Esophagus squamous epithelium (tissue), 5 donors: ENCODE data around the gene IFNL3. TPM values are rescaled to one million over a fixed set of nuclear protein-coding genes. Genes with fewer than 3 reads are reported as not detected.
"Not testable (repeated sequence)": the region's sequence is repeated elsewhere in the genome, so short reads cannot be mapped to it uniquely, and the experiment has no call there.

Experiments used
- DNase-seq: peaks from one replicate; lab custom pipeline; 2025; lab: John Stamatoyannopoulos, UW
- H3K27ac ChIP-seq, 4 donors: fragments of 200-600 bp; sonication (generic); one replicate each; pipeline ENCODE4 v1.5.1; 2016 to 2019; ENCODE audit warnings: mild to moderate bottlenecking in 1 of 4
- H3K27me3 ChIP-seq, 4 donors: fragments of 200-600 bp; sonication (generic); 1 replicate in 3 of 4; 2 replicates in 1 of 4; pipeline versions ENCODE4 v1.5.1 to v1.6.0; 2017 to 2021; ENCODE audit warnings: antibody characterized with exemption in 1 of 4
- H3K36me3 ChIP-seq, 3 donors: fragments of 200-600 bp; sonication (generic); one replicate each; pipeline ENCODE4 v1.5.1; 2016 to 2019
- H3K4me1 ChIP-seq, 3 donors: fragments of 200-600 bp; sonication (generic); one replicate each; pipeline ENCODE4 v1.5.1; 2017 to 2019
- H3K4me3 ChIP-seq, 4 donors: fragments of 200-600 bp; sonication (generic); 1 replicate in 3 of 4; 2 replicates in 1 of 4; pipeline ENCODE4 v1.5.1; 2016 to 2019; ENCODE audit warnings: mild to moderate bottlenecking in 2 of 4, moderate library complexity in 1 of 4
- H3K9me3 ChIP-seq, 3 donors: fragments of 200-600 bp; sonication (generic); one replicate each; pipeline ENCODE4 v1.5.1; 2016 to 2019
- CTCF ChIP-seq, 6 experiments: fragments of 450-650 bp in 4 of 6; fragments of 200-600 bp in 2 of 6; sonication (generic) in 2 of 6; IDR thresholded peaks; one replicate each; pipeline ENCODE4 v1.5.1; 2016 to 2019; ENCODE audit warnings: antibody characterized with exemption in 6 of 6, mild to moderate bottlenecking in 4 of 6, moderate library complexity in 4 of 6
- POLR2A ChIP-seq, 4 donors: fragments of 450-650 bp; IDR thresholded peaks; one replicate each; pipeline ENCODE4 v1.6.1; 2017; ENCODE audit warnings: antibody characterized with exemption in 4 of 4, mild to moderate bottlenecking in 4 of 4, moderate library complexity in 3 of 4
- WGBS, 2 donors: methylation state at CpG; one replicate each; pipeline ENCODE4 v1.1.5; 2018; 5-methylcytosine and 5-hydroxymethylcytosine counted together
- intact Hi-C: fragments of 100-400 bp; cut with DNase I; formaldehyde crosslinking; loops from one replicate; pipeline ENCODE4 v1.15.0; 2022
- total RNA-seq, 4 donors: library from RNA; depleted of rRNA; stranded (reverse); fragments of >200 nt; gene quantifications; one replicate each; pipeline ENCODE4 v1.1.0, GENCODE V29; 2016
- donor health status: DM: yes; HTN: yes; CAD: no.

The IFNL3 gene
- total RNA-seq, 4 donors from 2014 or later = not detected

GRCh38 chr19:39224910-39225309 is 19.9 kb downstream of the IFNL3 start:
- WGBS, 2 donors = 12 to 34% methylated on average over 3 of the region's 3 CpGs
- H3K36me3 ChIP-seq = no peaks in the 10 kb centered on the region
- H3K9me3 ChIP-seq = no peaks in the 10 kb centered on the region
- no peak overlapping the region for H3K27ac ChIP-seq
- H3K27me3 ChIP-seq = peaks cover 0 to 44% (median 3%) of the 10 kb centered on the region in 4 donors
- no peaks in the 10 kb centered on the region for H3K4me1 ChIP-seq
- TF ChIP-seq POLR2A (IDR thresholded peaks at IDR 0.05) (no peak), CTCF (IDR thresholded peaks at IDR 0.05) (no peak)
- H3K4me3 ChIP-seq = no peak overlapping the region
- intact Hi-C loops = no loop called here
- DNase-seq = no peak

GRCh38 chr19:39223703-39224279 is 21.0 kb downstream of the IFNL3 start:
- WGBS, 2 donors = 20 to 24% methylated on average over 4 of the region's 4 CpGs
- H3K36me3 ChIP-seq = no peaks in the 10 kb centered on the region
- H3K27me3 ChIP-seq = peaks cover 0 to 55% (median 3%) of the 10 kb centered on the region in 4 donors
- H3K9me3 ChIP-seq = no peaks in the 10 kb centered on the region
- no peak for DNase-seq
- no peak for TF ChIP-seq CTCF (IDR thresholded peaks at IDR 0.05)
- TF ChIP-seq POLR2A (IDR thresholded peaks at IDR 0.05) = no peak
- H3K4me1 ChIP-seq = no peaks in the 10 kb centered on the region
- intact Hi-C loops = no loop called here
- no peak overlapping the region for H3K4me3 ChIP-seq
- no peak overlapping the region for H3K27ac ChIP-seq

GRCh38 chr19:39219108-39219507 is 25.7 kb downstream of the IFNL3 start:
- H3K27ac ChIP-seq, H3K4me3 ChIP-seq, H3K9me3 ChIP-seq, DNase-seq, H3K36me3 ChIP-seq, H3K4me1 ChIP-seq, intact Hi-C loops: not testable (repeated sequence)
- WGBS, 2 donors = 53 to 64% methylated on average over 7 to 10 of the region's 10 CpGs
- H3K27me3 ChIP-seq = peaks cover 0 to 64% (median 2%) of the 10 kb centered on the region in 4 donors

GRCh38 chr19:39218230-39219007 is 26.4 kb downstream of the IFNL3 start:
- no peak for TF ChIP-seq POLR2A (IDR thresholded peaks at IDR 0.05)
- peaks cover 0 to 61% (median 2%) of the 10 kb centered on the region in 4 donors for H3K27me3 ChIP-seq
- no peaks in the 10 kb centered on the region for H3K4me1 ChIP-seq
- H3K9me3 ChIP-seq = no peaks in the 10 kb centered on the region
- no peaks in the 10 kb centered on the region for H3K36me3 ChIP-seq
- no peak overlapping the region for H3K27ac ChIP-seq
- intact Hi-C loops = no loop called here
- WGBS, 2 donors = 81% methylated on average over 14 to 15 of the region's 15 CpGs
- no peak for DNase-seq
- H3K4me3 ChIP-seq = no peak overlapping the region

GRCh38 chr19:39217094-39217493 is 27.7 kb downstream of the IFNL3 start:
- Histone ChIP-seq H3K27ac (no peak overlapping the region), H3K36me3 (no peaks in the 10 kb centered on the region), H3K4me1 (no peaks in the 10 kb centered on the region), H3K27me3 (peaks cover 0 to 53% (median 2%) of the 10 kb centered on the region in 4 donors), H3K4me3 (no peak overlapping the region), H3K9me3 (no peaks in the 10 kb centered on the region)
- no peak for DNase-seq
- TF ChIP-seq CTCF (IDR thresholded peaks at IDR 0.05) = no peak
- TF ChIP-seq POLR2A (IDR thresholded peaks at IDR 0.05) = no peak
- intact Hi-C loops = no loop called here
- 79 to 83% methylated on average over 5 of the region's 5 CpGs for whole genome bisulfite sequencing, 2 donors

- DNase-seq, H3K36me3 ChIP-seq, intact Hi-C loops, H3K27ac ChIP-seq, H3K9me3 ChIP-seq, H3K4me3 ChIP-seq, H3K4me1 ChIP-seq: not testable (repeated sequence)
- H3K27me3 ChIP-seq = peaks cover 0 to 38% (median 2%) of the 10 kb centered on the region in 4 donors
- WGBS, 2 donors = 68 to 75% methylated on average over 3 of the region's 3 CpGs
These were observed 29.5 kb downstream of the IFNL3 start for GRCh38 chr19:39215323-39215722.
